Progenitor cell of endocrine pancreas (in vitro differentiated cells): ENCODE measurements around the gene NME7. TPM values are rescaled to one million over a fixed set of nuclear protein-coding genes. Genes with fewer than 3 reads are reported as not detected.

Experiments used
- DNase-seq: peaks from one replicate; pipeline ENCODE4 v3.0.0; 2021; ENCODE audit warnings: low spot score; ENCODE audit not compliant: unreplicated experiment
- H3K27ac Mint-ChIP-seq: 2 replicates; pipeline ENCODE4 v1.8.0; 2021; ENCODE audit warnings: mild to moderate bottlenecking, moderate library complexity, mixed read lengths
- H3K27me3 Mint-ChIP-seq: 2 replicates; pipeline ENCODE4 v1.8.0; 2021; ENCODE audit warnings: mixed read lengths
- H3K36me3 Mint-ChIP-seq: 2 replicates; pipeline ENCODE4 v1.8.0; 2022; ENCODE audit warnings: mixed read lengths; ENCODE audit not compliant: insufficient read depth
- H3K4me1 Mint-ChIP-seq: 2 replicates; pipeline ENCODE4 v1.8.0; 2021; ENCODE audit warnings: low read depth, mixed read lengths
- H3K4me3 Mint-ChIP-seq: 2 replicates; pipeline ENCODE4 v1.8.0; 2021; ENCODE audit warnings: low read depth, mild to moderate bottlenecking, moderate library complexity, mixed read lengths
- H3K9me3 Mint-ChIP-seq: 2 replicates; pipeline ENCODE4 v1.8.0; 2021; ENCODE audit warnings: low read depth, mixed read lengths
- CTCF ChIP-seq: fragments of 200-600 bp; sonication (generic); IDR thresholded peaks from one replicate; pipeline ENCODE4 v1.5.0; 2021; ENCODE audit warnings: antibody characterized with exemption, mild to moderate bottlenecking; ENCODE audit not compliant: unreplicated experiment
- total RNA-seq: library from RNA; stranded (reverse); gene quantifications from 2 replicates; pipeline ENCODE4 v1.2.1, GENCODE V29; 2021

The NME7 gene
- total RNA-seq, 1 donor from 2014 or later: 32.7 TPM

GRCh38 chr1:169103002-169103401 is 264.6 kb downstream of the NME7 start:
- no peak for DNase-seq
- Mint-ChIP-seq H3K27ac (no peak overlapping the region), H3K36me3 (no peaks in the 10 kb centered on the region), H3K9me3 (no peaks in the 10 kb centered on the region), H3K27me3 (no peaks in the 10 kb centered on the region), H3K4me3 (no peak overlapping the region), H3K4me1 (peaks cover 20% of the 10 kb centered on the region)
- TF ChIP-seq CTCF: no peak

- Mint-ChIP-seq H3K4me3 (no peak overlapping the region), H3K27ac (peak overlapping the region; percentile 58), H3K27me3 (no peaks in the 10 kb centered on the region), H3K36me3 (no peaks in the 10 kb centered on the region), H3K4me1 (peaks cover 17% of the 10 kb centered on the region), H3K9me3 (no peaks in the 10 kb centered on the region)
- DNase-seq: no peak
- TF ChIP-seq CTCF: no peak
Observed at GRCh38 chr1:169102567-169102966, 265.0 kb downstream of the NME7 start.

GRCh38 chr1:169100651-169101088 is 266.9 kb downstream of the NME7 start:
- H3K27me3 Mint-ChIP-seq: no peaks in the 10 kb centered on the region
- H3K4me1 Mint-ChIP-seq: peaks cover 17% of the 10 kb centered on the region
- no peak for DNase-seq
- no peak for TF ChIP-seq CTCF
- no peak overlapping the region for H3K4me3 Mint-ChIP-seq
- H3K36me3 Mint-ChIP-seq: no peaks in the 10 kb centered on the region
- no peaks in the 10 kb centered on the region for H3K9me3 Mint-ChIP-seq
- H3K27ac Mint-ChIP-seq: no peak overlapping the region

GRCh38 chr1:169100208-169100607 is 267.4 kb downstream of the NME7 start:
- H3K9me3 Mint-ChIP-seq: no peaks in the 10 kb centered on the region
- H3K4me1 Mint-ChIP-seq: peaks cover 16% of the 10 kb centered on the region
- no peak overlapping the region for H3K27ac Mint-ChIP-seq
- no peaks in the 10 kb centered on the region for H3K36me3 Mint-ChIP-seq
- no peak for DNase-seq
- H3K27me3 Mint-ChIP-seq: no peaks in the 10 kb centered on the region
- no peak overlapping the region for H3K4me3 Mint-ChIP-seq
- TF ChIP-seq CTCF: no peak

- peaks cover 14% of the 10 kb centered on the region for H3K4me1 Mint-ChIP-seq
- H3K4me3 Mint-ChIP-seq: no peak overlapping the region
- H3K36me3 Mint-ChIP-seq: no peaks in the 10 kb centered on the region
- DNase-seq: no peak
- H3K27ac Mint-ChIP-seq: no peak overlapping the region
- H3K27me3 Mint-ChIP-seq: no peaks in the 10 kb centered on the region
- no peak for TF ChIP-seq CTCF
- H3K9me3 Mint-ChIP-seq: no peaks in the 10 kb centered on the region
Observed at GRCh38 chr1:169099561-169099960, 268.0 kb downstream of the NME7 start.
